Natural killer cell (primary cell): ENCODE results near the gene VKORC1. TPM values are rescaled to one million over a fixed set of nuclear protein-coding genes. Genes with fewer than 3 reads are reported as not detected.
A peak's percentile ranks its signal among the peaks of the same experiment; 100 is the strongest.

Experiments
- ATAC-seq, 3 donors: fragments of 150-1000 bp in 2 of 3; fragments of 200-7000 bp in 1 of 3; cut with Tn5 transposase; 1 replicate in 1 of 3; 2 replicates in 2 of 3; pipeline ENCODE4 v1.10.0; 2021; ENCODE audit warnings: mild to moderate bottlenecking in 2 of 3, moderate library complexity in 2 of 3
- DNase-seq, 2 donors: peaks; one replicate each; pipeline versions ENCODE4 v3.0.0 to v3.0.0-alpha.2; 2013 to 2021; ENCODE audit warnings: mixed read lengths in 1 of 2
- H3K27ac ChIP-seq: one replicate; pipeline ENCODE4 v1.5.1; 2013; ENCODE audit warnings: mild to moderate bottlenecking, low read length
- H3K27me3 ChIP-seq: one replicate; pipeline ENCODE4 v1.6.1; 2013; ENCODE audit warnings: low read length; ENCODE audit not compliant: control insufficient read depth, insufficient read depth
- H3K36me3 ChIP-seq: one replicate; pipeline ENCODE4 v1.6.1; 2013; ENCODE audit warnings: low read length; ENCODE audit not compliant: control insufficient read depth, insufficient read depth
- H3K4me1 ChIP-seq: one replicate; pipeline ENCODE4 v1.6.1; 2013; ENCODE audit warnings: low read length; ENCODE audit not compliant: control insufficient read depth, insufficient read depth
- H3K4me3 ChIP-seq: one replicate; pipeline ENCODE4 v1.5.1; 2013; ENCODE audit warnings: low read length
- H3K9me3 ChIP-seq: one replicate; pipeline ENCODE4 v1.6.1; 2013; ENCODE audit warnings: low read length; ENCODE audit not compliant: control insufficient read depth, insufficient read depth
- H3K27ac Mint-ChIP-seq, 2 donors: one replicate each; pipeline ENCODE4 v1.8.0; 2022; ENCODE audit warnings: mild to moderate bottlenecking in 2 of 2, mixed read lengths in 2 of 2, moderate library complexity in 1 of 2
- H3K27me3 Mint-ChIP-seq, 2 donors: one replicate each; pipeline ENCODE4 v1.8.0; 2022; ENCODE audit warnings: low read depth in 2 of 2, mixed read lengths in 2 of 2
- H3K36me3 Mint-ChIP-seq: one replicate; pipeline ENCODE4 v1.8.0; 2022; ENCODE audit warnings: mixed read lengths
- H3K4me1 Mint-ChIP-seq, 2 donors: one replicate each; pipeline ENCODE4 v1.8.0; 2022; ENCODE audit warnings: mixed read lengths in 2 of 2
- H3K4me3 Mint-ChIP-seq: one replicate; pipeline ENCODE4 v1.8.0; 2022; ENCODE audit warnings: mild to moderate bottlenecking, moderate library complexity, mixed read lengths
- H3K9me3 Mint-ChIP-seq, 2 donors: one replicate each; pipeline ENCODE4 v1.8.0; 2022; ENCODE audit warnings: mixed read lengths in 2 of 2
- WGBS: methylation state at CpG from one replicate; pipeline ENCODE4 v1.1.7; 2013; ENCODE audit warnings: missing lambda C conversion rate; ENCODE audit not compliant: insufficient coverage; 5-methylcytosine and 5-hydroxymethylcytosine counted together
- intact Hi-C: fragments of 100-400 bp; cut with micrococcal nuclease; formaldehyde crosslinking; loops from one replicate; pipeline ENCODE4 v1.14.2; 2022
- total RNA-seq, 4 donors: library from RNA; stranded (reverse); fragments of 120-200 nt in 1 of 4; gene quantifications; one replicate each; pipeline versions ENCODE4 v1.2.3 to v1.2.4, GENCODE V29; 2013 to 2022
- TF ChIP-seq, protein P1 (sequence below): fragments of 200-600 bp; IDR thresholded peaks from one replicate; pipeline ENCODE4 v1.8.0; 2022; ENCODE audit warnings: antibody characterized with exemption

The VKORC1 gene
- total RNA-seq, 3 donors from 2014 or later (not counting 1 experiment from before 2014, with no cell fraction given), result 35.9 to 42.1 (median 41.8) TPM

GRCh38 chr16:31128711-31129567 lies 34.3 kb upstream of the VKORC1 start:
- Histone ChIP-seq H3K4me1 (peaks cover 41% of the 10 kb centered on the region), H3K4me3 (no peak overlapping the region), H3K9me3 (no peaks in the 10 kb centered on the region), H3K36me3 (peaks cover 51% of the 10 kb centered on the region), H3K27ac (peak overlapping the region; percentile 74), H3K27me3 (no peaks in the 10 kb centered on the region)
- Mint-ChIP-seq H3K27ac (peak overlapping the region; percentile 31 to 64), H3K4me3 (no peak overlapping the region), H3K36me3 (no peaks in the 10 kb centered on the region), H3K4me1 (peaks cover 0 to 8% of the 10 kb centered on the region in 2 donors), H3K27me3 (no peaks in the 10 kb centered on the region), H3K9me3 (no peaks in the 10 kb centered on the region)
- DNase-seq, result no peak
- intact Hi-C loops, result no loop called here
- 48% methylated on average over 14 of the region's 14 CpGs for WGBS
- ATAC-seq, result peak; percentile 64 to 94 (median 66)
- TF ChIP-seq, protein P1, sequence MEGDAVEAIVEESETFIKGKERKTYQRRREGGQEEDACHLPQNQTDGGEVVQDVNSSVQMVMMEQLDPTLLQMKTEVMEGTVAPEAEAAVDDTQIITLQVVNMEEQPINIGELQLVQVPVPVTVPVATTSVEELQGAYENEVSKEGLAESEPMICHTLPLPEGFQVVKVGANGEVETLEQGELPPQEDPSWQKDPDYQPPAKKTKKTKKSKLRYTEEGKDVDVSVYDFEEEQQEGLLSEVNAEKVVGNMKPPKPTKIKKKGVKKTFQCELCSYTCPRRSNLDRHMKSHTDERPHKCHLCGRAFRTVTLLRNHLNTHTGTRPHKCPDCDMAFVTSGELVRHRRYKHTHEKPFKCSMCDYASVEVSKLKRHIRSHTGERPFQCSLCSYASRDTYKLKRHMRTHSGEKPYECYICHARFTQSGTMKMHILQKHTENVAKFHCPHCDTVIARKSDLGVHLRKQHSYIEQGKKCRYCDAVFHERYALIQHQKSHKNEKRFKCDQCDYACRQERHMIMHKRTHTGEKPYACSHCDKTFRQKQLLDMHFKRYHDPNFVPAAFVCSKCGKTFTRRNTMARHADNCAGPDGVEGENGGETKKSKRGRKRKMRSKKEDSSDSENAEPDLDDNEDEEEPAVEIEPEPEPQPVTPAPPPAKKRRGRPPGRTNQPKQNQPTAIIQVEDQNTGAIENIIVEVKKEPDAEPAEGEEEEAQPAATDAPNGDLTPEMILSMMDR, result no peak

DNA sequence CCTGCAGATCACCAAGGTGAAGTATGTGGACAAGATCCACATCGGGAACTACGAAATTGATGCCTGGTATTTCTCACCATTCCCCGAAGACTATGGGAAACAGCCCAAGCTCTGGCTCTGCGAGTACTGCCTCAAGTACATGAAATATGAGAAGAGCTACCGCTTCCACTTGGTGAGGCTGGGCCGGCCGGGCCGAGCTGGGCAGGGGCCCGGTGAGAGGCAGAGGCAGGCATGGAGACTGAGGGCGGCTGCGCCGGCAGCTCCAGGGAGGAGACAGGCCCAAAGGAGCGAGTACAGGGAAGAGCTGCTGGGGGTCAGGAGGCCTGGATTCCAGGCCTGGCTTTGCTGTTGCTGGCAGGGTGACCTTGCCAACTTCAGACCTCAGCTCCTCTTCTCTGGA lies 32.6 kb upstream of the VKORC1 start:
- no peak overlapping the region for H3K4me3 ChIP-seq
- Mint-ChIP-seq H3K9me3 (no peaks in the 10 kb centered on the region), H3K4me1 (peaks cover 0 to 8% of the 10 kb centered on the region in 2 donors), H3K27ac (peak overlapping the region in 1 of 2 donors; percentile 49), H3K27me3 (no peaks in the 10 kb centered on the region), H3K36me3 (no peaks in the 10 kb centered on the region), H3K4me3 (no peak overlapping the region)
- intact Hi-C loops, result no loop called here
- TF ChIP-seq, protein P1, result no peak
- DNase-seq (no peak), ATAC-seq (no peak)
- no peak overlapping the region for H3K27ac ChIP-seq
- 97% methylated on average over 13 of the region's 13 CpGs for WGBS
- H3K27me3 ChIP-seq, result no peaks in the 10 kb centered on the region
- H3K36me3 ChIP-seq, result peaks cover 56% of the 10 kb centered on the region
- H3K4me1 ChIP-seq, result peaks cover 38% of the 10 kb centered on the region
- H3K9me3 ChIP-seq, result no peaks in the 10 kb centered on the region

DNA sequence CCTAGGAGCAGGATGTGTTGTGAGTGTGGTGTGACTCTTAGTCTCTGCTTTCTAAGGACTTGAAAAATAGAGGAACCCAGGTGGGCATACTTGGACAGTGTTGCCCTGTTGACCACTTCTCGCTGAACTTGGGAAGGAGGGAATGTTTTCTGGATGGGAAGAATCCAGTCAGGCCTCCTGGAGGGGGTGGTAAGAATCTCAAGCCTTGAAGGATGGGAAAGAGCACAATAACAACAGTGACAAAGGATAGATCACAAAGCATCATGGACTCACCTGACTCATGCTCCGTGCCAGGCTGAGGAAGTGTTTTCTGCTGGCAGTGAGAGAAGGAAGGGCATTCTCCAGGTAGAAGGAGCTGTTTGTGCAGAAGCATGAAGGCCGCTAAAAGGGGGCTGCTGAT lies 31.2 kb upstream of the VKORC1 start:
- Mint-ChIP-seq H3K27me3 (no peaks in the 10 kb centered on the region), H3K27ac (peak overlapping the region in 1 of 2 donors; percentile 59)

More for the DNA sequence above, 31.2 kb upstream of the VKORC1 start:
- TF ChIP-seq, protein P1, result no peak
- peaks cover 3% of the 10 kb centered on the region for H3K36me3 Mint-ChIP-seq
- H3K4me1 ChIP-seq, result peaks cover 38% of the 10 kb centered on the region
- H3K9me3 ChIP-seq, result no peaks in the 10 kb centered on the region
- H3K9me3 Mint-ChIP-seq, result no peaks in the 10 kb centered on the region
- no peak overlapping the region for H3K4me3 ChIP-seq
- no peak overlapping the region for H3K4me3 Mint-ChIP-seq
- peaks cover 0 to 8% of the 10 kb centered on the region in 2 donors for H3K4me1 Mint-ChIP-seq
- H3K27me3 ChIP-seq, result no peaks in the 10 kb centered on the region
- no peak overlapping the region for H3K27ac ChIP-seq
- DNase-seq (no peak), ATAC-seq (no peak)
- intact Hi-C loops, result no loop called here
- WGBS, result 94% methylated on average over 3 of the region's 3 CpGs
- H3K36me3 ChIP-seq, result peaks cover 56% of the 10 kb centered on the region
